ENCODE results near the gene HMGN4. TPM values are rescaled to one million over a fixed set of nuclear protein-coding genes. Genes with fewer than 3 reads are reported as not detected.
A peak's percentile ranks its signal among the peaks of the same experiment; 100 is the strongest.

Gene HMGN4
- total RNA-seq, 1 experiment from 2014 or later, result 54.8 TPM

DNA sequence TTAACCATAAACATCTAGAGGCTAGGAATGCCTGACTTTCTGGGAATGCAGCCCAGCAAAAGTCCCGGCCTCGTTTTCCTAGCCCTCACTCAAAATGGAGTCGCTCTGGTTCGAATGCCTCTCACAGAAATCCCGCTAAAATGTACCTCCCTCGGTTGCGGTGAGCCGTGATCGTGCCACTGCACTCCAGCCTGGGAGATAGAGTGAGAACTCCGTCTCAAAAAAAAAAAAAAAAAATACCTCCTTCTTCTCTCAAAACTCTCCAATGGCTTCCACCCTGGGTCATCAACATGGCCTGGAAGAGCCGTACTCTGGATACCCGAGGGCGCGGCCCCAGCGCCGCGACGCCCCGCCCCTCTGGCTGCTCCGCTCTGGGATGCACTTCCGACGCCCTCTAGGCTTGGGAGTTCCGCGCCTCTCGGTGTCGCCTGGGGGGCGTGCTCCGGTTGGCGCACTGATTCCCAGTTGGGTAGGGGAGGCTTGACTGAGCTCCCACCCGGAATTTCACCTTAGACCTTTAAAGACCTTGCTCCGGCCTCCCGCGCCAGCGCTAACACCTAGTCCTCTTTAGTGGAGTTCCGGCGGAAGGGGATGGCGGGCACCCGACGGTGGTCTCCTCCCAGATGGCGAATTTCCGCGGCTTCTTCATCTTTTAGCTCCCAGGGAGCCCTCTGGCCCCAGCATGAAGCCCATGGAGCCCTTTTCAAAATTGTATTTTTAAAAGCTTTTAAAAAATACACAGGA lies 12.3 kb downstream of the HMGN4 start:
- no peak for TF ChIP-seq EZH2phosphoT487 (IDR thresholded peaks at IDR 0.05; ENCODE audit: borderline replicate concordance, low read length)
- TF ChIP-seq, protein P1, sequence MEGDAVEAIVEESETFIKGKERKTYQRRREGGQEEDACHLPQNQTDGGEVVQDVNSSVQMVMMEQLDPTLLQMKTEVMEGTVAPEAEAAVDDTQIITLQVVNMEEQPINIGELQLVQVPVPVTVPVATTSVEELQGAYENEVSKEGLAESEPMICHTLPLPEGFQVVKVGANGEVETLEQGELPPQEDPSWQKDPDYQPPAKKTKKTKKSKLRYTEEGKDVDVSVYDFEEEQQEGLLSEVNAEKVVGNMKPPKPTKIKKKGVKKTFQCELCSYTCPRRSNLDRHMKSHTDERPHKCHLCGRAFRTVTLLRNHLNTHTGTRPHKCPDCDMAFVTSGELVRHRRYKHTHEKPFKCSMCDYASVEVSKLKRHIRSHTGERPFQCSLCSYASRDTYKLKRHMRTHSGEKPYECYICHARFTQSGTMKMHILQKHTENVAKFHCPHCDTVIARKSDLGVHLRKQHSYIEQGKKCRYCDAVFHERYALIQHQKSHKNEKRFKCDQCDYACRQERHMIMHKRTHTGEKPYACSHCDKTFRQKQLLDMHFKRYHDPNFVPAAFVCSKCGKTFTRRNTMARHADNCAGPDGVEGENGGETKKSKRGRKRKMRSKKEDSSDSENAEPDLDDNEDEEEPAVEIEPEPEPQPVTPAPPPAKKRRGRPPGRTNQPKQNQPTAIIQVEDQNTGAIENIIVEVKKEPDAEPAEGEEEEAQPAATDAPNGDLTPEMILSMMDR (conservative IDR thresholded peaks at IDR 0.05; ENCODE audit: low read depth, low read length), result no peak
- TF ChIP-seq EZH2 (IDR thresholded peaks at IDR 0.05; ENCODE audit: low read length, unreplicated experiment), result no peak
- no TSS peak for BruUV-seq (replicated peaks)
- POLR2A ChIA-PET (ENCODE audit: unreplicated experiment), result no interaction called here
- DNase-seq (peak; percentile 24), ATAC-seq (no peak)
- no peaks in the 10 kb centered on the region for H3K79me2 ChIP-seq (ENCODE audit: low read length)
- no peaks in the 10 kb centered on the region for H3F3A ChIP-seq (ENCODE audit: low read length, unreplicated experiment)
- no peaks in the 10 kb centered on the region for H4K20me1 ChIP-seq (ENCODE audit: low read length)
- peak overlapping the region; percentile 55 for H3K4me2 ChIP-seq (ENCODE audit: low read length)
- CTCF ChIA-PET, result no interaction called here
- no peaks in the 10 kb centered on the region for H3K9me3 ChIP-seq (ENCODE audit: low read length)
- peak overlapping the region; percentile 64 for H3K4me3 ChIP-seq (ENCODE audit: low read length)
- no peak overlapping the region for H3K9ac ChIP-seq (ENCODE audit: low read length)
- H2AFZ ChIP-seq (ENCODE audit: low read length), result peak overlapping the region; percentile 80
- H3K4me1 ChIP-seq (ENCODE audit: insufficient read depth, low read length), result peaks cover 15% of the 10 kb centered on the region
- no peaks in the 10 kb centered on the region for H3K9me2 ChIP-seq (replicated peaks; ENCODE audit: low read length)
- no peaks in the 10 kb centered on the region for H3K27me3 ChIP-seq (ENCODE audit: low read length)
- H3K27ac ChIP-seq (ENCODE audit: low read length), result no peak overlapping the region
- H3K36me3 ChIP-seq (ENCODE audit: low read depth, low read length), result peaks cover 3% of the 10 kb centered on the region; the same call in 1 of the 2 replicates
- intact Hi-C loops (cut with micrococcal nuclease), result no loop called here

DNA sequence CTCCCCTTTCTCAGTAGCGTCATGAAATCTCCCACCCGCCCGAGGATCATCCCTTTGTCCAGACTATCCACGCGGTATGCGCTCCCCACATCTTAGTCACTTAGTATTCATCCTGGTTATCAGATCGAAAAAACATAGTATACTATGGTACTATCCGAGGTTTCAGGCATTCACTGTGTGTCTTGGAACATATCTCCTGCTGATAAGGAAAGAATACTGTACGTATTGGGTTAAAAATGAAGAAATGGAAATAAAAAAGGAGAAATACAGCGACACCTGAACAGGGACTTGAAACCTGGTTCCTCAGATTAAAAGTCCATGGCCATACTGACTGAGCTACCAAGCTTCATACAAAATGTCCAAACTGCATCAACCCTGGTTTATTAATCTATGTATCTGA lies 14.0 kb downstream of the HMGN4 start:
- BruUV-seq (replicated peaks), result no TSS peak
- intact Hi-C loops (cut with micrococcal nuclease), result no loop called here

More for the DNA sequence above, 14.0 kb downstream of the HMGN4 start:
- Histone ChIP-seq H3K4me3 (ENCODE audit: low read length) (peak overlapping the region; percentile 93), H3K4me2 (ENCODE audit: low read length) (peak overlapping the region; percentile 91), H3K9me2 (replicated peaks; ENCODE audit: low read length) (no peaks in the 10 kb centered on the region), H3K9ac (ENCODE audit: low read length) (no peak overlapping the region), H3K27me3 (ENCODE audit: low read length) (no peaks in the 10 kb centered on the region), H3F3A (ENCODE audit: low read length, unreplicated experiment) (no peaks in the 10 kb centered on the region), H4K20me1 (ENCODE audit: low read length) (no peaks in the 10 kb centered on the region), H3K9me3 (ENCODE audit: low read length) (no peaks in the 10 kb centered on the region), H3K27ac (ENCODE audit: low read length) (no peak overlapping the region), H3K4me1 (ENCODE audit: insufficient read depth, low read length) (peaks cover 15% of the 10 kb centered on the region), H2AFZ (ENCODE audit: low read length) (peak overlapping the region; percentile 93; the same call in 1 of the 2 replicates), H3K79me2 (ENCODE audit: low read length) (no peaks in the 10 kb centered on the region), H3K36me3 (ENCODE audit: low read depth, low read length) (no peaks in the 10 kb centered on the region)
- DNase-seq (no peak), ATAC-seq (no peak)
- ChIA-PET CTCF (no interaction called here), POLR2A (ENCODE audit: unreplicated experiment) (interaction anchor here (0.6 kb wide), 2 partner anchors 13 to 593 kb away, joined by 3 to 8 read pairs; no protein-coding TSS in a partner anchor)
- TF ChIP-seq EZH2phosphoT487 (IDR thresholded peaks at IDR 0.05; ENCODE audit: borderline replicate concordance, low read length) (no peak), EZH2 (IDR thresholded peaks at IDR 0.05; ENCODE audit: low read length, unreplicated experiment) (no peak)
- TF ChIP-seq, protein P1 (conservative IDR thresholded peaks at IDR 0.05; ENCODE audit: low read depth, low read length), result no peak
